HEK293 (cell line): ENCODE results near the gene HDHD5.

ENCODE experiments used
- CTCF ChIA-PET: fragments of 350-600 bp; formaldehyde crosslinking; extraction: SDS; loops from one replicate; lab custom pipeline; 2021; ENCODE audit warnings: antibody characterized with exemption; lab: Yijun Ruan, JAX
- POLR2A ChIA-PET: fragments of 300-600 bp; formaldehyde crosslinking; extraction: SDS; loops from one replicate; lab custom pipeline; 2020; ENCODE audit warnings: antibody characterized with exemption, inconsistent platforms; lab: Yijun Ruan, JAX
- H3K27ac ChIP-seq: fragments of 200-500 bp; sonication (Bioruptor generic); 2 replicates; pipeline ENCODE4 v1.5.1; 2014; ENCODE audit warnings: low read depth, low read length, control low read depth, inconsistent platforms; ENCODE audit errors: extremely low read depth
- H3K36me3 ChIP-seq, 2 experiments: fragments of 200-500 bp in 1 of 2; sonication (Bioruptor generic) in 1 of 2; 1 replicate in 1 of 2; 2 replicates in 1 of 2; pipeline ENCODE4 v1.5.1; 2014 to 2017; ENCODE audit warnings: inconsistent platforms in 2 of 2, low read length in 2 of 2; ENCODE audit not compliant: control insufficient read depth in 2 of 2, insufficient read depth in 1 of 2
- H3K4me1 ChIP-seq: fragments of 200-500 bp; sonication (Bioruptor generic); 2 replicates; pipeline ENCODE4 v1.5.1; 2014; ENCODE audit warnings: mild to moderate bottlenecking, low read length, inconsistent platforms; ENCODE audit not compliant: control insufficient read depth, insufficient read depth
- H3K4me3 ChIP-seq: 2 replicates; pipeline ENCODE4 v1.5.1; 2011; ENCODE audit warnings: low read depth, mild to moderate bottlenecking, control low read depth, low read length, moderate library complexity
- H3K9me3 ChIP-seq: fragments of 200-500 bp; sonication (Bioruptor generic); 2 replicates; pipeline ENCODE4 v1.5.1; 2014; ENCODE audit warnings: low read depth, low read length, inconsistent platforms; ENCODE audit not compliant: control insufficient read depth, insufficient read depth
- ELK4 ChIP-seq: IDR thresholded peaks from 2 replicates; pipeline ENCODE4 v1.6.1; 2011; ENCODE audit warnings: mild to moderate bottlenecking, low read depth, low read length, borderline replicate concordance
- INSM2 ChIP-seq: fragments of 450-650 bp; formaldehyde crosslinking; IDR thresholded peaks from 2 replicates; pipeline ENCODE4 v1.5.1; 2016; ENCODE audit warnings: missing biosample characterization, missing genetic modification characterization
- KLF10 ChIP-seq: fragments of 450-650 bp; IDR thresholded peaks from 2 replicates; pipeline ENCODE4 v1.5.1; 2018; ENCODE audit warnings: missing biosample characterization, mild to moderate bottlenecking, missing genetic modification characterization
- KLF16 ChIP-seq: fragments of 450-650 bp; formaldehyde crosslinking; IDR thresholded peaks from 2 replicates; pipeline ENCODE4 v1.5.1; 2017; ENCODE audit warnings: missing biosample characterization, missing genetic modification characterization
- KLF9 ChIP-seq: fragments of 450-650 bp; formaldehyde crosslinking; IDR thresholded peaks from 2 replicates; pipeline ENCODE4 v1.5.1; 2016; ENCODE audit warnings: missing biosample characterization, missing genetic modification characterization, low read depth
- PBX3 ChIP-seq: sonication (generic); formaldehyde crosslinking; IDR thresholded peaks from 2 replicates; pipeline ENCODE4 v1.8.1; 2022; ENCODE audit warnings: mild to moderate bottlenecking, moderate library complexity, missing genetic modification reagents
- SALL2 ChIP-seq: fragments of 450-650 bp; formaldehyde crosslinking; IDR thresholded peaks from 2 replicates; pipeline ENCODE4 v1.5.0; 2017; ENCODE audit warnings: missing biosample characterization, mild to moderate bottlenecking, missing genetic modification characterization, borderline replicate concordance
- SP3 ChIP-seq: fragments of 450-650 bp; formaldehyde crosslinking; IDR thresholded peaks from 2 replicates; pipeline ENCODE4 v1.5.1; 2016; ENCODE audit warnings: missing biosample characterization, missing genetic modification characterization
- YY2 ChIP-seq: fragments of 450-650 bp; formaldehyde crosslinking; IDR thresholded peaks from 2 replicates; pipeline ENCODE4 v1.5.1; 2016; ENCODE audit warnings: missing biosample characterization, missing genetic modification characterization
- ZBTB44 ChIP-seq: fragments of 450-650 bp; IDR thresholded peaks from 2 replicates; pipeline ENCODE4 v1.5.1; 2018; ENCODE audit warnings: missing biosample characterization, mild to moderate bottlenecking, missing genetic modification characterization
- ZFHX2 ChIP-seq: fragments of 450-650 bp; formaldehyde crosslinking; conservative IDR thresholded peaks from 2 replicates; pipeline ENCODE4 v1.5.1; 2016; ENCODE audit warnings: missing biosample characterization, missing genetic modification characterization
- ZFP37 ChIP-seq: fragments of 450-650 bp; formaldehyde crosslinking; IDR thresholded peaks from 2 replicates; pipeline ENCODE4 v1.5.1; 2016; ENCODE audit warnings: missing biosample characterization, missing genetic modification characterization
- ZNF114 ChIP-seq: fragments of 450-650 bp; formaldehyde crosslinking; IDR thresholded peaks from 2 replicates; pipeline ENCODE4 v1.5.0; 2017; ENCODE audit warnings: missing biosample characterization, missing genetic modification characterization
- ZNF140 ChIP-seq: fragments of 450-650 bp; formaldehyde crosslinking; IDR thresholded peaks from 2 replicates; pipeline ENCODE4 v1.5.1; 2016; ENCODE audit warnings: missing biosample characterization, missing genetic modification characterization
- ZNF175 ChIP-seq: fragments of 450-650 bp; formaldehyde crosslinking; IDR thresholded peaks from 2 replicates; pipeline ENCODE4 v1.5.1; 2016; ENCODE audit warnings: missing biosample characterization, missing genetic modification characterization
- ZNF292 ChIP-seq: fragments of 450-650 bp; formaldehyde crosslinking; IDR thresholded peaks from 2 replicates; pipeline ENCODE4 v1.5.1; 2016; ENCODE audit warnings: low read depth, missing biosample characterization, missing genetic modification characterization, borderline replicate concordance
- ZNF341 ChIP-seq: fragments of 450-650 bp; formaldehyde crosslinking; IDR thresholded peaks from 2 replicates; pipeline ENCODE4; 2016; ENCODE audit warnings: low read depth, missing biosample characterization, missing genetic modification characterization
- ZNF362 ChIP-seq: fragments of 450-650 bp; formaldehyde crosslinking; IDR thresholded peaks from 2 replicates; pipeline ENCODE4 v1.5.1; 2016; ENCODE audit warnings: missing biosample characterization, missing genetic modification characterization
- ZNF473 ChIP-seq: fragments of 450-650 bp; formaldehyde crosslinking; IDR thresholded peaks from 2 replicates; pipeline ENCODE4 v1.5.1; 2017; ENCODE audit warnings: missing biosample characterization, missing genetic modification characterization
- ZNF529 ChIP-seq: fragments of 450-650 bp; formaldehyde crosslinking; IDR thresholded peaks from 2 replicates; pipeline ENCODE4 v1.5.1; 2017; ENCODE audit warnings: missing genetic modification characterization, missing biosample characterization; ENCODE audit not compliant: insufficient replicate concordance
- ZNF549 ChIP-seq: fragments of 450-650 bp; IDR thresholded peaks from 2 replicates; pipeline ENCODE4 v1.5.1; 2018; ENCODE audit warnings: missing biosample characterization, missing genetic modification characterization, mild to moderate bottlenecking, inconsistent platforms, moderate library complexity
- ZNF585B ChIP-seq: fragments of 450-650 bp; formaldehyde crosslinking; IDR thresholded peaks from 2 replicates; pipeline ENCODE4 v1.5.1; 2016; ENCODE audit warnings: missing biosample characterization, missing genetic modification characterization
- ZNF626 ChIP-seq: fragments of 450-650 bp; sonication (Bioruptor Pico); formaldehyde crosslinking; IDR thresholded peaks from 2 replicates; pipeline ENCODE4 v1.5.1; 2018; ENCODE audit warnings: missing biosample characterization, missing genetic modification characterization, inconsistent platforms
- ZSCAN23 ChIP-seq: fragments of 450-650 bp; formaldehyde crosslinking; IDR thresholded peaks from 2 replicates; pipeline ENCODE4 v1.5.1; 2016; ENCODE audit warnings: missing biosample characterization, missing genetic modification characterization

HDHD5 gene

DNA sequence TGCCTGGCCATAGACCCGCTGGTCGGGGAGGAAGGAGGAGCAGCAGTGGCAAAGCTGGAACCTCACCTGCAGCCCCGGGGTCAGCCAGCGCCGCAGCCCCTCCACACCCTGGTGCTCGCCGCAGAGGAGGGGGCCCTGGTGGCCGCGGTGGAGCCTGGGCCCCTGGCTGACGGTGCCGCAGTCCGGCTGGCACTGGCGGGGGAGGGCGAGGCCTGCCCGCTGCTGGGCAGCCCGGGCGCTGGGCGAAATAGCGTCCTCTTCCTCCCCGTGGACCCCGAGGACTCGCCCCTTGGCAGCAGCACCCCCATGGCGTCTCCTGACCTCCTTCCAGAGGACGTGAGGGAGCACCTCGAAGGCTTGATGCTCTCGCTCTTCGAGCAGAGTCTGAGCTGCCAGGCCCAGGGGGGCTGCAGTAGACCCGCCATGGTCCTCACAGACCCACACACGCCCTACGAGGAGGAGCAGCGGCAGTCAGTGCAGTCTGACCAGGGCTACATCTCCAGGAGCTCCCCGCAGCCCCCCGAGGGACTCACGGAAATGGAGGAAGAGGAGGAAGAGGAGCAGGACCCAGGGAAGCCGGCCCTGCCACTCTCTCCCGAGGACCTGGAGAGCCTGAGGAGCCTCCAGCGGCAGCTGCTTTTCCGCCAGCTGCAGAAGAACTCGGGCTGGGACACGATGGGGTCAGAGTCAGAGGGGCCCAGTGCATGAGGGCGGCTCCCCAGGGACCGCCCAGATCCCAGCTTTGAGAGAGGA lies 49.8 kb downstream of the HDHD5 start (continued):
- TF ChIP-seq INSM2 (tag by site-specific recombination) (no peak), ZNF549 (no peak), ZNF473 (tag by site-specific recombination) (no peak), ZNF140 (no peak), ZBTB44 (tag by site-specific recombination) (no peak)

DNA sequence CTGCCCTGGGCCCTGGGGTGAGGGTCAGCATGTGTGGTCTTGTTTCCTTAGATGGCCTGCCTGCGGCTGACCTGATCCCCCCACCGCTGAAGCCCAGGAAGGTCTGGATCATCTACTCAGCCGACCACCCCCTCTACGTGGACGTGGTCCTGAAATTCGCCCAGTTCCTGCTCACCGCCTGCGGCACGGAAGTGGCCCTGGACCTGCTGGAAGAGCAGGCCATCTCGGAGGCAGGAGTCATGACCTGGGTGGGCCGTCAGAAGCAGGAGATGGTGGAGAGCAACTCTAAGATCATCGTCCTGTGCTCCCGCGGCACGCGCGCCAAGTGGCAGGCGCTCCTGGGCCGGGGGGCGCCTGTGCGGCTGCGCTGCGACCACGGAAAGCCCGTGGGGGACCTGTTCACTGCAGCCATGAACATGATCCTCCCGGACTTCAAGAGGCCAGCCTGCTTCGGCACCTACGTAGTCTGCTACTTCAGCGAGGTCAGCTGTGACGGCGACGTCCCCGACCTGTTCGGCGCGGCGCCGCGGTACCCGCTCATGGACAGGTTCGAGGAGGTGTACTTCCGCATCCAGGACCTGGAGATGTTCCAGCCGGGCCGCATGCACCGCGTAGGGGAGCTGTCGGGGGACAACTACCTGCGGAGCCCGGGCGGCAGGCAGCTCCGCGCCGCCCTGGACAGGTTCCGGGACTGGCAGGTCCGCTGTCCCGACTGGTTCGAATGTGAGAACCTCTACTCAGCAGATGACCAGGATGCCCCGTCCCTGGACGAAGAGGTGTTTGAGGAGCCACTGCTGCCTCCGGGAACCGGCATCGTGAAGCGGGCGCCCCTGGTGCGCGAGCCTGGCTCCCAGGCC lies 50.6 kb downstream of the HDHD5 start:
- POLR2A ChIA-PET = no interaction called here
- H3K36me3 ChIP-seq = peaks cover 0 to 61% of the 10 kb centered on the region in 2 experiments; a peak in 2 of 3 replicates
- CTCF ChIA-PET = interaction anchor here (0.6 to 1.3 kb wide), 3 partner anchors 13 to 111 kb away, joined by 3 to 6 read pairs (median 6); partner anchors contain the start of gene ADA2
- TF ChIP-seq ZNF585B = no peak
- TF ChIP-seq ZFHX2 (tag by site-specific recombination) = no peak
- TF ChIP-seq ZNF529 (tag by site-specific recombination) = no peak
- no peak for TF ChIP-seq ZNF341 (tag by site-specific recombination)
- no peak for TF ChIP-seq ELK4
- no peak for TF ChIP-seq ZNF175 (tag by site-specific recombination)
- TF ChIP-seq PBX3 (CRISPR knock-in tag) = no peak
- no peak for TF ChIP-seq KLF9
- TF ChIP-seq KLF16 (tag by site-specific recombination) = no peak
- no peak for TF ChIP-seq SALL2 (tag by site-specific recombination)
- no peak for TF ChIP-seq ZNF362
- no peak for TF ChIP-seq ZNF114 (tag by site-specific recombination)
- TF ChIP-seq ZSCAN23 (tag by site-specific recombination) = no peak
- no peak for TF ChIP-seq ZNF626
- no peak for TF ChIP-seq YY2 (tag by site-specific recombination)
- no peak for TF ChIP-seq KLF10 (tag by site-specific recombination)
- no peak for TF ChIP-seq ZNF292 (tag by site-specific recombination)
- no peak for TF ChIP-seq ZFP37
- no peak for TF ChIP-seq SP3 (tag by site-specific recombination)
- no peaks in the 10 kb centered on the region for H3K4me1 ChIP-seq
- H3K9me3 ChIP-seq = no peaks in the 10 kb centered on the region
- no peak overlapping the region for H3K27ac ChIP-seq
- H3K4me3 ChIP-seq = no peak overlapping the region
